ENCODE data around the gene SMPD3. TPM values are rescaled to one million over a fixed set of nuclear protein-coding genes. Genes with fewer than 3 reads are reported as not detected.

Gene SMPD3
- total RNA-seq, 2 experiments from 2014 or later, result 0.89 to 1.1 TPM

DNA sequence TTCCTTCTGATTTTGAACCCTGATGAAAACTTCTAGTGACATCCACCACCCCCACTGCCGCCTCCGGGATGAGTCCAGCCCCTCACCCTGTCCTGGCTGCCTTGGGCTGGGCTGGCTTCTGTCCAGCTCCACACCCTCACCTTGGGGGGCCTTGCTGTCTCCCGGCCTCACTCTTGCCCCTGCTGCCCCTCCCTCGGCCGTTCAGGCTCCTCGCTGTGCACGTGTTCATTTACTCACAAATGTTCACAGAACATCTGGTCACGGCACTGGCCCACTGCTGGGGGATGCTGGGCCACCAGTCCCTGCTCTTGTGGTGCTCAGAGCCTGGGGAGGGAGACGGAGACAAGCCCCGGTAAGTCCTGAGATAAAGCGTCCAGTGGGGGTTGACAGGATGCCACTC, 96.8 kb downstream of the SMPD3 start:
- peaks cover 18% of the 10 kb centered on the region for H3K4me1 ChIP-seq (ENCODE audit: insufficient read depth, low read length)
- TF ChIP-seq, protein P1, sequence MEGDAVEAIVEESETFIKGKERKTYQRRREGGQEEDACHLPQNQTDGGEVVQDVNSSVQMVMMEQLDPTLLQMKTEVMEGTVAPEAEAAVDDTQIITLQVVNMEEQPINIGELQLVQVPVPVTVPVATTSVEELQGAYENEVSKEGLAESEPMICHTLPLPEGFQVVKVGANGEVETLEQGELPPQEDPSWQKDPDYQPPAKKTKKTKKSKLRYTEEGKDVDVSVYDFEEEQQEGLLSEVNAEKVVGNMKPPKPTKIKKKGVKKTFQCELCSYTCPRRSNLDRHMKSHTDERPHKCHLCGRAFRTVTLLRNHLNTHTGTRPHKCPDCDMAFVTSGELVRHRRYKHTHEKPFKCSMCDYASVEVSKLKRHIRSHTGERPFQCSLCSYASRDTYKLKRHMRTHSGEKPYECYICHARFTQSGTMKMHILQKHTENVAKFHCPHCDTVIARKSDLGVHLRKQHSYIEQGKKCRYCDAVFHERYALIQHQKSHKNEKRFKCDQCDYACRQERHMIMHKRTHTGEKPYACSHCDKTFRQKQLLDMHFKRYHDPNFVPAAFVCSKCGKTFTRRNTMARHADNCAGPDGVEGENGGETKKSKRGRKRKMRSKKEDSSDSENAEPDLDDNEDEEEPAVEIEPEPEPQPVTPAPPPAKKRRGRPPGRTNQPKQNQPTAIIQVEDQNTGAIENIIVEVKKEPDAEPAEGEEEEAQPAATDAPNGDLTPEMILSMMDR (IDR thresholded peaks at IDR 0.05), result no peak
- H3K27ac ChIP-seq (ENCODE audit: low read depth in 1 of 2, low read length in 2 of 2), result no peak overlapping the region
- Mint-ChIP-seq H3K36me3 (ENCODE audit: low read depth) (peaks cover 94% of the 10 kb centered on the region), H3K4me1 (ENCODE audit: low read depth) (peaks cover 21% of the 10 kb centered on the region), H3K27ac (no peak overlapping the region), H3K9me3 (no peaks in the 10 kb centered on the region), H3K4me3 (no peak overlapping the region), H3K27me3 (no peaks in the 10 kb centered on the region)
- H3K9me3 ChIP-seq (ENCODE audit: control insufficient read depth in 1 of 2, insufficient read depth in 1 of 2, low read length in 2 of 2), result no peaks in the 10 kb centered on the region
- POLR2A ChIA-PET, result no interaction called here
- ATAC-seq (ENCODE audit: poor library complexity), result no peak
- no peak for DNase-seq
- CTCF ChIA-PET, result no interaction called here
- no peaks in the 10 kb centered on the region for H3K27me3 ChIP-seq (ENCODE audit: control insufficient read depth in 1 of 2, insufficient read depth in 2 of 2, low read length in 2 of 2)
- intact Hi-C loops (cut with DNase I, micrococcal nuclease), result no loop called here
- H3K4me3 ChIP-seq (ENCODE audit: low read length), result no peak overlapping the region
- H3K36me3 ChIP-seq (ENCODE audit: insufficient read depth, low read length), result peaks cover 68% of the 10 kb centered on the region

DNA sequence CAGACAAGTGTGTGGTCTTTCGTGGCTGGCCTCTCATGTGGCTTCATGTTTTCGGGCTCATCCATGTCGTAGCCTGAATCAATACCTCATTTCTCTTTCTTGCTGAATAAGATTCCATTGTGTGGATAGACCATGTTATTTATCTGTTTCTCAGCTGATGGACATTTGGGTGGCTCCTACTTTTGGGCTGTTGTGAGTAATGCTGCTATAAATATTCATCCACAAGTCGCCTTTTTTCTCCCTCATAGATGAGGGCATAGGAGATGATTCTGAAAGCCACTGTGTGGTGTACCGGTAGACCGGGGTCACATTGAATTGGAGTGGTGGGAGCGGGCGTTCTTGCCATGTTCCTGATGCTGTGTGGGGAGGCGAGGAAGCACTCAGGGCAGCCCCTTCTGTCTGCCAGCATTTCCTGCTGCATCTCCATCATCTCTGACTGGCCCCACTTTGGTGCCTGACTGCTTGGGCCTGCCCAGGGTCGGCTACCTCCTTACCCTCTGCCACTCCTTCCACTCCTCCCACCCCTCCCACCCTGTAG, 97.4 kb downstream of the SMPD3 start:
- intact Hi-C loops (cut with DNase I, micrococcal nuclease), result no loop called here
- DNase-seq, result no peak
- H3K4me3 ChIP-seq (ENCODE audit: low read length), result no peak overlapping the region
- Mint-ChIP-seq H3K27ac (no peak overlapping the region), H3K4me1 (ENCODE audit: low read depth) (peaks cover 15% of the 10 kb centered on the region), H3K27me3 (no peaks in the 10 kb centered on the region), H3K36me3 (ENCODE audit: low read depth) (peaks cover 96% of the 10 kb centered on the region), H3K4me3 (no peak overlapping the region), H3K9me3 (no peaks in the 10 kb centered on the region)
- peaks cover 12% of the 10 kb centered on the region for H3K4me1 ChIP-seq (ENCODE audit: insufficient read depth, low read length)
- no peak overlapping the region for H3K27ac ChIP-seq (ENCODE audit: low read depth in 1 of 2, low read length in 2 of 2)
- POLR2A ChIA-PET, result no interaction called here
- H3K27me3 ChIP-seq (ENCODE audit: control insufficient read depth in 1 of 2, insufficient read depth in 2 of 2, low read length in 2 of 2), result no peaks in the 10 kb centered on the region
- ATAC-seq (ENCODE audit: poor library complexity), result no peak
- CTCF ChIA-PET, result no interaction called here
- peaks cover 74% of the 10 kb centered on the region for H3K36me3 ChIP-seq (ENCODE audit: insufficient read depth, low read length)
- H3K9me3 ChIP-seq (ENCODE audit: control insufficient read depth in 1 of 2, insufficient read depth in 1 of 2, low read length in 2 of 2), result no peaks in the 10 kb centered on the region
- TF ChIP-seq, protein P1 (IDR thresholded peaks at IDR 0.05), result no peak

DNA sequence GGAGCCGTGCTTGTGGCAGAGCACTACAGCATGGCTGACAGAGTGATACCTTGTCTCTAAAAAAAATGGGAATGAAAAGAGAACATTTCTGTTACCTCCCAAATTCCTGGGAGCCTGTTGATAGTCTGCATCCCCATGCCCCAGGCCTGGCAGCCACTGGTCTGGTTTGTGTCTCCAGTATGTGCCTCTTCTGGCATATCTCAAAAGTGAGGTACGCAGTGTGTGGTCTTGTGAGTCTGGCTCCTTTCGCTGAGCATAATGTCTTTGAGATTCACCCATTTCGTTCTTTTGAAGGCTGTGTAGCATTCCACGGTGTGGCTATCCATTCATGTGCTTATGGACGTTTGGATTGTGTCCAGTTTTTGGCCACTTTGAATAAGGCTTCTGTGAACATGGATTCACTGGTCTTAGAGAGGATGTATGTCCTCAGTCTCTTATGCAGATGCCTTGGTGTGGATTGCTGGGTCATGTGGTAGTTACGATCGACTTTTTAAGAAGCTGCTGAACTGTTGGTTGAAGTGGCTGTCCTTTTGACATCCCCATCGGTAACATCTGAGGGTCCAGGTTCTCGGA, 98.4 kb downstream of the SMPD3 start:
- Mint-ChIP-seq H3K36me3 (ENCODE audit: low read depth) (peaks cover 98% of the 10 kb centered on the region), H3K9me3 (no peaks in the 10 kb centered on the region), H3K27me3 (no peaks in the 10 kb centered on the region), H3K27ac (no peak overlapping the region), H3K4me3 (no peak overlapping the region), H3K4me1 (ENCODE audit: low read depth) (peaks cover 6% of the 10 kb centered on the region)
- DNase-seq (no peak), ATAC-seq (ENCODE audit: poor library complexity) (no peak)
- Histone ChIP-seq H3K27ac (ENCODE audit: low read depth in 1 of 2, low read length in 2 of 2) (no peak overlapping the region), H3K4me1 (ENCODE audit: insufficient read depth, low read length) (peaks cover 3% of the 10 kb centered on the region), H3K9me3 (ENCODE audit: control insufficient read depth in 1 of 2, insufficient read depth in 1 of 2, low read length in 2 of 2) (no peaks in the 10 kb centered on the region), H3K4me3 (ENCODE audit: low read length) (no peak overlapping the region), H3K36me3 (ENCODE audit: insufficient read depth, low read length) (peaks cover 80% of the 10 kb centered on the region), H3K27me3 (ENCODE audit: control insufficient read depth in 1 of 2, insufficient read depth in 2 of 2, low read length in 2 of 2) (no peaks in the 10 kb centered on the region)
- CTCF ChIA-PET, result no interaction called here
- intact Hi-C loops (cut with DNase I, micrococcal nuclease), result no loop called here
- TF ChIP-seq, protein P1 (IDR thresholded peaks at IDR 0.05), result no peak
- POLR2A ChIA-PET, result no interaction called here
